Measurements from ENCODE around the gene CALHM1. TPM values are rescaled to one million over a fixed set of nuclear protein-coding genes. Genes with fewer than 3 reads are reported as not detected.
A peak's percentile ranks its signal among the peaks of the same experiment; 100 is the strongest.

The CALHM1 gene
- total RNA-seq, 1 experiment from 2014 or later, result not detected

DNA sequence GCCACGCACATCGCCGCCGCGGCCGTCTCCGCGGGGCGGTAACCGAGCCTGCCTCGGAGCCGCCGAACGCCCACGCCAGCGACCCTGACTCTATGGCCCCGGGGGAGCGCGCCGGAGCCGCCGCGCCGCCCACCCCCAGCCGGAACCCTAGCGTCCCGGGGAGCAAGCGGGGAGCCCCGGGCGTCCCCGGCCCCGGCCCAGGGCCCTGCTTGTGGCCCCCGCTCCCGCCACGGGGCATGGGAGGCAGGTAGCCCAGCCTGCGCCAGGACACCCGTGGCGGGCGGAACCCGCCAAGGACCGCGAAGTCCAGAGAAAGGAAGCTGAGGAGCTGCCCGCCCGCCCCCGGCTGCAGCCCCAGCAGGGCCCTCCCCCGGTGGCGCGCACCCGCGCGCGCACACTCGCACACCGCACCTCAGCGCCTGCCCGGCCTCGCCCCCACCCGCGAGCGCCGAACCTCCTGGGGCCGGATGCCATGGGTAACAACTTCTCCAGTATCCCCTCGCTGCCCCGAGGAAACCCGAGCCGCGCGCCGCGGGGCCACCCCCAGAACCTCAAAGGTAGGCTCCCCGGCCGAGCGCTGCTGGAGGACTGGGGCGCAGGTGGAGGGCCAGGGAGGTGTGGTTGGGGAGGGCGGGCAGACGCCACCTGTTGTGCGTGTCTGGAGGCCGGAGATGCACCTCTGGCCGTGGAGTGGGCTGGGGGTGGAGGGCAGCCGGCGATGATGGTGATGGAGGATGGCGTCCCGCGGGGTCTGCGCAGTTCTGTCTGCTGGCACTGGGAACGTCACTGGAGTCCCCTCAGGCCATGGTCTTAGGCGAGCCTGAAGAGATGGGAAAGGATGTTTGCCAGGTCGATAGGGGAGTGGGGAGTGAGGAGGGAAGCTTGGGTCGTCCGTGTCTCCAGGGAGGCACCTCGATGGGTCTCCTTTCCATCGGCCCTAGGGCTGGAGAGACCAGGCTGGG is 35.5 kb upstream of the CALHM1 start:
- Mint-ChIP-seq H3K36me3 (ENCODE audit: insufficient read depth, unreplicated experiment) (no peaks in the 10 kb centered on the region), H3K4me1 (ENCODE audit: low read depth, unreplicated experiment) (peaks cover 14% of the 10 kb centered on the region), H3K27ac (ENCODE audit: unreplicated experiment) (no peak overlapping the region), H3K27me3 (ENCODE audit: insufficient read depth, unreplicated experiment) (peaks cover 3% of the 10 kb centered on the region), H3K9me3 (ENCODE audit: unreplicated experiment) (no peaks in the 10 kb centered on the region), H3K4me3 (ENCODE audit: unreplicated experiment) (peak overlapping the region; percentile 68)
- ChIA-PET CTCF (interaction anchor here (1.3 to 1.5 kb wide), 2 partner anchors 15 to 99 kb away, joined by 3 to 6 read pairs; no protein-coding TSS in a partner anchor), POLR2A (interaction anchor here (0.5 kb wide), 1 partner anchor 48 kb away, joined by 3 read pairs; no protein-coding TSS in a partner anchor)
- intact Hi-C loops (cut with micrococcal nuclease; ENCODE audit: unreplicated experiment), result loop anchor here (5.0 kb wide), 1 partner anchor 83 kb away; no protein-coding TSS in a partner anchor
- H3K36me3 ChIP-seq (ENCODE audit: control insufficient read depth, insufficient read depth, low read length), result no peaks in the 10 kb centered on the region
- peaks cover 3% of the 10 kb centered on the region for H3K27me3 ChIP-seq (replicated peaks; ENCODE audit: control insufficient read depth, insufficient read depth, low read length)
- peak overlapping the region; percentile 47 for H3K4me3 ChIP-seq (ENCODE audit: low read depth, low read length)
- DNase-seq, result peak in 1 of 2 experiments; percentile 32
- TF ChIP-seq, protein P1, sequence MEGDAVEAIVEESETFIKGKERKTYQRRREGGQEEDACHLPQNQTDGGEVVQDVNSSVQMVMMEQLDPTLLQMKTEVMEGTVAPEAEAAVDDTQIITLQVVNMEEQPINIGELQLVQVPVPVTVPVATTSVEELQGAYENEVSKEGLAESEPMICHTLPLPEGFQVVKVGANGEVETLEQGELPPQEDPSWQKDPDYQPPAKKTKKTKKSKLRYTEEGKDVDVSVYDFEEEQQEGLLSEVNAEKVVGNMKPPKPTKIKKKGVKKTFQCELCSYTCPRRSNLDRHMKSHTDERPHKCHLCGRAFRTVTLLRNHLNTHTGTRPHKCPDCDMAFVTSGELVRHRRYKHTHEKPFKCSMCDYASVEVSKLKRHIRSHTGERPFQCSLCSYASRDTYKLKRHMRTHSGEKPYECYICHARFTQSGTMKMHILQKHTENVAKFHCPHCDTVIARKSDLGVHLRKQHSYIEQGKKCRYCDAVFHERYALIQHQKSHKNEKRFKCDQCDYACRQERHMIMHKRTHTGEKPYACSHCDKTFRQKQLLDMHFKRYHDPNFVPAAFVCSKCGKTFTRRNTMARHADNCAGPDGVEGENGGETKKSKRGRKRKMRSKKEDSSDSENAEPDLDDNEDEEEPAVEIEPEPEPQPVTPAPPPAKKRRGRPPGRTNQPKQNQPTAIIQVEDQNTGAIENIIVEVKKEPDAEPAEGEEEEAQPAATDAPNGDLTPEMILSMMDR (IDR thresholded peaks at IDR 0.05; ENCODE audit: insufficient read depth in 1 of 2, low read depth in 1 of 2, low read length in 1 of 2, severe bottlenecking in 1 of 2, unreplicated experiment in 1 of 2), result no peak
- no TSS peak for BruUV-seq (replicated peaks)
- H3K9me3 ChIP-seq, result no peaks in the 10 kb centered on the region
- H3K4me1 ChIP-seq, result peaks cover 23% of the 10 kb centered on the region

DNA sequence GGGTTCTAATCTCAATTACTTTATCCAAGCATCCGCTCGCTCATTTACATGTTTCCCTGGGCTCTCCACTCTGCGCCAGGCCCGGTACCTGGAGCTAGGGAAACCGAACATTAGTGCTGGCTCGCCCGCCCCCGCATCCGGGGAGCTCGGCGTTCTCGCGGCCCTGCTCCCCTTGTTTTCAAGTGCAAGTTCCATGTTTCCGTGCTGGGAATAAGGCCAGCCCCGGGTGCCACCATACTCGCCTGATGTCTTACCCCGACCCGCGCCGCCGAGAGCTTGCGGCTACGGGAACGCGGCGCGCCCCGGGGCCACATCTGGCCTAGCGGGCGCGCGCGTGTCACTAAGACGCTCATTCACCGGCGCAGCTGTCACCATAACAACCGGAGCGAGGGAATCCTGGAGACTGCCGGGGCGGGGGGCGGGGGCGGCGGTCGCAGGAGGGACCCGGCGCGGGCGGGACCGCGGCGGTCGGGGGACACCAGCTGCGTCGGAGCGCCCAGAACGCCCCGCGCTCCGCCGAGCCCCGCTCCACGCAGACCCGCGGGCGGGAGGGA is 34.7 kb upstream of the CALHM1 start, which contains the start of gene NEURL1:
NEURL1 (plus strand) TSS at position 344 of the 554 bp plus-strand sequence. CDS start 683 bp downstream, outside the sequence.
- H3K4me1 ChIP-seq, result peaks cover 23% of the 10 kb centered on the region
- intact Hi-C loops (cut with micrococcal nuclease; ENCODE audit: unreplicated experiment), result loop anchor here (5.0 kb wide), 1 partner anchor 84 kb away; no protein-coding TSS in a partner anchor
- Mint-ChIP-seq H3K4me3 (ENCODE audit: unreplicated experiment) (peak within 1 kb of the TSS; percentile 68), H3K9me3 (ENCODE audit: unreplicated experiment) (no peaks in the 10 kb centered on the region), H3K36me3 (ENCODE audit: insufficient read depth, unreplicated experiment) (no peaks in the 10 kb centered on the region), H3K27ac (ENCODE audit: unreplicated experiment) (no peak within 1 kb of the TSS), H3K27me3 (ENCODE audit: insufficient read depth, unreplicated experiment) (peaks cover 3% of the 10 kb centered on the region), H3K4me1 (ENCODE audit: low read depth, unreplicated experiment) (peaks cover 14% of the 10 kb centered on the region)
- DNase-seq, result no peak
- no peaks in the 10 kb centered on the region for H3K36me3 ChIP-seq (ENCODE audit: control insufficient read depth, insufficient read depth, low read length)
- H3K27me3 ChIP-seq (replicated peaks; ENCODE audit: control insufficient read depth, insufficient read depth, low read length), result peaks cover 3% of the 10 kb centered on the region
- H3K9me3 ChIP-seq, result no peaks in the 10 kb centered on the region
- H3K4me3 ChIP-seq (ENCODE audit: low read depth, low read length), result peak within 1 kb of the TSS; percentile 47
- BruUV-seq (replicated peaks), result no TSS peak
- TF ChIP-seq, protein P1 (IDR thresholded peaks at IDR 0.05; ENCODE audit: insufficient read depth in 1 of 2, low read depth in 1 of 2, low read length in 1 of 2, severe bottlenecking in 1 of 2, unreplicated experiment in 1 of 2), result no peak
- CTCF ChIA-PET, result interaction anchor here (0.7 to 1.5 kb wide), 4 partner anchors 9 to 100 kb away, joined by 3 to 6 read pairs (median 3); no protein-coding TSS in a partner anchor
- POLR2A ChIA-PET, result interaction anchor here (0.5 kb wide), 1 partner anchor 49 kb away, joined by 3 read pairs; no protein-coding TSS in a partner anchor
